GM18508 (cell line): ENCODE data around the gene SMAD3.

ENCODE experiments used
- ATAC-seq: cut with Tn5 transposase; IDR thresholded peaks from one replicate; pipeline ENCODE4 v1.9.1; 2021; ENCODE audit warnings: moderate number of reproducible peaks; ENCODE audit not compliant: insufficient read depth, unreplicated experiment

SMAD3 gene

DNA sequence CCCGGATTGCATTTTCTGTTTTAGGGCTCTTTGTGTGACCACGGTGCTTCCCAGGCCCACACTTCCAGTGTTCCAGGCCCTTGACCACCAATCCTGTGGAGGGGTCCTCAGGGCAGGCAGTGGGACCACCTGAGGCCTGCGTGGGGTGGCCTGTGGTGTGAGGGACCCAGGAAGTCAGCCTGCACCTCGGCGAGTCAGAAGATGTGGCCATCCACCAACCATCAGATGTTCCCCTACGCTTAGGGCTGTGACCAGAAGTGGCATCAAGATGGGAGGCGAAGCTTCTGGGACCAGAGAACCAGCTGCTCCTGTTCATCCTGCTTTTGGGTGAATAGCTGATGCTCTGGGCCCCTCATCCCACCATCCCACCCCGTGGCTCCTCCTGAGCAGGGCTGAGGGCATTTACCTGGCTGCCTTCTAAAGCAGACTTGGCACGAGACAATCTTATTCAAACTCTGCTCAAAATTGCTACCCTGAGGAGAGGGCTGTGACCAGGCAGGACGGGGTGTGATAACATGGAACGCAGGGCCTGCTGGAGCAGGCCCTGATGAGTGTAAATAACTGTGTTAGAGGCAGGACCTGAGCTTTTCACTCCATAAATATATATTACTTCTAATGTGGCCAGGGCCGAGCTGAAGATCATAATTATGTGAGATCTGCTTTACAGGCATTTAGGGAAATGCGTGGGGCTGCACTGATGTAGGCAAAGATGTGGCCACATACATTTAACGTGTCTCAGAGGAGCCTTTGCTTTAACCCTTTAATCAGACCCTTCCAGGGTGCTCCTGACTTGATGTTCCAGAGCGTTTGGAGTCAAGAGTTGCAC is 28.8 kb downstream of the SMAD3 start:
- no peak for ATAC-seq

DNA sequence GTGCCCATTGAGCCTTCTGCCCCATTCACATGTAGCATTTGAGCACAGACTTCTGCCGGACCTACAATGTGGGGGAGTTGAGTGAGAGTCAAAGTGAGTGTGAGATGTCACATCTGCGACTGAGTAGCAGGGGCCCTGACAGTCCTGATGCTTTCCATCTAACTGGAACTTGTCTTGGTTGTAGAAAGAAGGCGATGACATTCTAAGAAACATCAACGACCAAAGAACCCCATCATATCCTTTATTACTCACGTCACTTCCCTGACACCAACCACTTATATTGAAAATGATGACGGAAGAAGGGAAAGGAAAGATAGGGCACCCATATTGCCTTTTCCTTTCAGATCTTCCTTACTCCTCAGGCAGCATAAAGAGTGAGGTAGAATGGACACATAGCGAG is 30.5 kb downstream of the SMAD3 start:
- no peak for ATAC-seq

DNA sequence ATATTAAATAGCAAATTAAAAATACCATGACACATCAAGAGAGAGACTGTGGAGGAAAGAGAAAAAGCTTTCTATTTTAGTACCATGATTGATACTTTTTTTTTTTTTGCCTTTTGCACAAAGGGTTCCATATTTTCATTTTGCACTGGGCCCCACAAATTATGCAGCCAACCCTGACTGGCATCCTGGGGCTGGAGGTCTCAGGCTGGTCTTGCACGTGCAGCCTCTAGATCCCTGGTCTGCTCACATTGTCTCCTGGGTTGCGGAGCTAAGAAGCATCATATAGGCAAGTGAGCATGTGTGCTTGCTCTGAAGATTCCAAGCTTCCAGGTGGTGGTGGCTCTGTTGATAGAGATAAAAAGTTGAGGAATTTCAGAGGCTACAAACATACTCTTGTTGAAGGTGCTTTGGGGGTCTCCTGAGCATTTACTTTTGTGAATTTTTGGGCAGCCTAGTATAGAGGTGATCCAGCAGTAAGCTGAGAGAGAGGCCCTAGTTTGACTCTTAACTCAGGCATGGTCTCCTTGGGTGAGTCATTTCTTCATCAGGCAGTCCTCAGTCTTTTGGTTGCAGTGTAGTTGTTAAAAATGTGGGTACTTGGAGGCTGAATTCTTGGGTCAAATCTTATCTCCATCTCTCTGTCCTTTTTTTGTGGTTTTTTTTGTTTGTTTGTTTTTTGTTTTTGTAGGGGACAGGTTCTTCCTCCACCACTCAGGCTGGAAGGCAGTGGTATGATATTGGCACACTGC is 31.3 kb downstream of the SMAD3 start:
- no peak for ATAC-seq

DNA sequence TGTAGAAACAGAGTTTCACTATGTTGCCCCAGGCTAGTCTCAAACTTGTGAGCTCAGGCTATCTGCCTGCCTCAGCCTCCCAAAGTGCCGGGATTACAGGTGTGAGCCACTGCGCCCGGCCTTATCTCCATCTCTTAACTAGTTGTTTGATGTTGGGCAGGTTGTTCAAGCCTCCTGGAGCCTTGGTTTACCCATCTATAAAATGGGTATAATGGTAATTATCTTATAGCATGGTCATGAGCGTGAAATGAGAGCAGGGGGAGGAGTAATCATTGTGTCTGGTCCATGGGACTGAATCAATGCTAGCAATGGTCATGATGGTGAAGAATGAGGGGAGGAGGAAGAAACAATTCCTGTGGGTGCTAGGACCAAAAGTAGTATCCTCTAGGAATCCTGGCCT is 32.0 kb downstream of the SMAD3 start:
- ATAC-seq = no peak

DNA sequence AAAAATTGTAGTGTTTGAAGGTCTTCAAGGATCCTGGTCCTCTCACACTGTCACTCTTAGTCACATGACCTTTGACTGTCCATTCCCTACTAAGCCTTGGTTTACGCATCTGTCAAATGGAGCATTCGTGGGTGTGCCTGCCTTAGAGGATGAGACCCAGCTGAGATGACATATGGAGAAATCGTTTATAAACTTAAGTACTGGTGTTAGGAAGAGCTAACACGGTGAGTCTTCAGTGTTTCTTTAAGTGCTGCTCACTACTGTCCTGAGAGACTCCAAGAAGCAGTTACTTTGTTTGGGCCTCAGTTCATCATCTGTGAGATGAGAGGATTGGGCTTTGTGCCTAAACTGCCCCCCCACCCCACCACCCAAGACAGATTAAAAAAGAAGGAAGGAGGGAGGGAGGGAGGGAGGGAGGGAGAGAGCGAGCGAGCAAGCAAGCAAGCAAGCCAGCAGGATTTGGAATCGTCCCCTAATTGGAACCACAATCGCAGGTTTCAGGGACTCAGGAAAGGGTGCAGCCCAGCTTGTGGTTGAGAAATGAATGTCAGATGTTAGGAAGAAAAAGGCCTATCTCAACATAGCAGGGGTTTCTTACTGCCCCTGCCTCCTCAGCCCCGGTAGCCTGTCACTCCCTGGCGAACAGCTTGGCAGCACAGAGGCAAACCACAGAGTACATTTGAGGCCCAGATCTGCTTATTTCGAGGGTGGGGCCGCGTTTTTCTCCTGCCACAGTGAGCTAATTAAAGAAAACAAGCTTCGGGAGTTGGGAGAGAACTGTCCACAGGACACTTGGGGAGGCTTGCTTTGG is 32.7 kb downstream of the SMAD3 start:
- no peak for ATAC-seq

GRCh38 chr15:67098768-67099282 is 33.4 kb downstream of the SMAD3 start:
- no peak for ATAC-seq

GRCh38 chr15:67100124-67100791 is 34.9 kb downstream of the SMAD3 start:
- ATAC-seq = no peak

DNA sequence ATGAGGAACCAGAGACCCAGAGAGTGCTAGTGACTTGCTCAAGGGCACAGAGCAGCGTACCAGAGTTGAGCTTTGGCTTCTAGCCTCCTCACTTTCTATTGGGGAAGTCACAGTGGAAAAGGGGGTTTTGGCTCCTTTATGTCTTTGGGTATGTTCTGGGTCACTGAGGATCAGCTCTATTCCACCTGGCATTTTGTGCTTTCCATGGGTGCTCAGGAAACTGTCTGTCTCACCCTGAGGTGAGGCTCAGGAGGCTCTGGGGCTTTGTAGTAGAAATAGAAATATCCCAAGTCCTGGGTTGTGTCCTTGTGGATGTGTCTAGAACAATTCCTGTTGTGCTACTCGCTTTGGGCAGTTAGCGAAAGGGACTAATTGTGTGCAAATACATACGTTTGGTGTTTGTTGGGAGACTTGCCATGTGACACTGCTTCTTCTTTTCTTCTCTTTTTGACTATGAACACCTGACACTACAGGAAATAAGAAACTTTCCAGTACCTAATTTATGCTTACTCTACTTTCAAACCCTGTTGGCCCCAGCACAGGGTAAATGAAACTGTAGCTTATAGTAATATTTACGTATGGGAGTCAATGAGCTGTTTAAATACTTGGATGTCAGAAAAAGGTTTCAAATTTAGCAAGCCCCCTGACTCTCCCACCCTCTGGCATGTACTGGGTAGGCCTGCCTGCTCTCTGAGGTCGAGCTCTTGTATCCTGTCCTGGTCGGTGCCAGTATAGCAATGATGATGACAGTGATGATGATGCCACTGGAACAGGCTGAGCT is 35.6 kb downstream of the SMAD3 start:
- peak; percentile 56 for ATAC-seq

DNA sequence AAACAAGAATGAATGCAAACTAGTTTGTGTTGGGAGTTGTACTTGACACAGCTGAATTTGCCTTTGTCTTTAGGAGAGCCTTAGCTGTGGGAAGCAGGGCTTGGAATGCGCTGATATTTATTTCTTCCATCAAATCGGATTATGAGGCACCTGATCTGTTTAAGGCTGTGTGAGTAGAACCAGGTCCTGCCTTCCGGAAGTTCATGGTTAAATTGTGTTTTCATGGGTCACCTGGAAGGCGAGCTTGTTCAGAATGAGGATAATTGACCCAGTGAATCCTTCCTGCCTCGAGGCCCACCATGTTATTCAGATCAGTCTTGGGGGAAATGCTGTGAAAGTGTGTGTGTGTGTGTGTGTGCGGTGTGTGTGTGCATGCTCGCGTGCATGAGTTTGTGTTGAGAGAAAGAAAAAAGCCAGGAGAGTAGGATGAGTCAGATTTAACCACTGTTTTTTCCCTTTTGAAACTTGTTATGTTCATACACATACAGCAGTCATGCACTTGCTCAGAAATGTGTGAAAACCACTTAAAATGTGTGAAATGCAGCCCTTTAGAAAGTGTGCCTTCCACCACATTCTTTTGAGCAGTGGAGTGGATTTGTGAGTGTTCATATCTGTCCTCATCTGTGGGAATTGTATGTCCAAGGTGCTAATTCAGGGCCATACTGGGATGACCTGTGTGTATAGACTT is 36.7 kb downstream of the SMAD3 start:
- peak; percentile 36 for ATAC-seq

- no peak for ATAC-seq
Observed at GRCh38 chr15:67102599-67102929, 37.2 kb downstream of the SMAD3 start.

DNA sequence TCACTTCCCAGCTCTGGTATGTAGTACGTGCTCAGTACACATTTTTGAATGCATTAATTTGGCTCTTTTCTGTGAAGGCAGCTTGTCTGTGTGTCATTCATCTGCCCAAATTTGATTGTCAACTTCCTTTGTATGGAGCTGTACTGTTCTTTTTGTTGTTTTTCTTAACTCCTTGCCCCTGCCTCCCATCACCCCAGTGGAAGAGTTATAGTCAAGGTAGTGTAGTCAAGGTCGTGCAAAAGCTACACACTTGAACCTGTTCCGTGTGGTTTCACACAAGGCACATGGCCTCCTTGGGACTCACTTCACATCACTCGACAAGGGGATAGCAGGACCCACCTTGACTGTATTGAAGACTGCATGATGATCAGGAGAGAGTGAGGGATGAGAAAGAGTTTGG is 37.6 kb downstream of the SMAD3 start:
- no peak for ATAC-seq

DNA sequence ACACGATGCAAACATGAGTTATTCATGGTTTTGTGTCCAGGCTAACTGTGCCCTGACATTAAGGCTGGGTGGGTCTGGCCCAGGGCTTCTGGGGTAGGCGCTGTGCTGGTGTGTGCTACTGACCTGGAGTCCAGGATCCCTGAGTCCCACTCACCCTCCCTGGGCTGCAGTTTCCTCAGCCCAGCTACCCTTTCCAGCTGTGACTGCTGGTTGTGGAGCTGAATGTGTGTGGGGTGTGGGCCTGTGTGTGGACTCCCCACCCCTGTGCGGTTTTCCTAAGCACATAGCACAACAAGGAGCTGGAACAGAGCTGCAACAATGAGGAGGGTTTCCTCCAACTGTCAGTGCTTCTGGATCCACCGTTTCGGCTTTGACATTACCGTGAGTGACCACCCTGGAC is 38.0 kb downstream of the SMAD3 start:
- no peak for ATAC-seq

GRCh38 chr15:67103869-67104268 is 38.5 kb downstream of the SMAD3 start:
- ATAC-seq = no peak

DNA sequence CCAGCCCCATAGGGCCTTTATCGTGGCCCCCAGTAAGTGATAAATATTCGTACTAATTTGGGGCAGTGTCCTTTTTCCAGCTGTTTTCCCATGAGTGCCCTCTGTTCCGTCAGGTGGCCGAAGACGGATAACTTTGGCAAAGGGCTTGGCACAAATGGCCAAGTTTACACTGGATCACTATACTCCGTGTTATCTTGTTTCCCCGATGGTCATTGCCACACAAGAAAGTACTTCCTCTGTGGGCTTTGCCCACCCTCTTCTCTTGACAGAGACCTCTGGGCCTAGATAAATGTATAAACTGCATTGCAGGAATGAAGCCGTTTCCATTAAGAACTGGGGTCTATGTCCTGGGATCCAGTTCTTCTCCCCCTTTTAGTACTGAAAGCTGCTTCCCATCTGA is 39.1 kb downstream of the SMAD3 start:
- ATAC-seq = no peak

DNA sequence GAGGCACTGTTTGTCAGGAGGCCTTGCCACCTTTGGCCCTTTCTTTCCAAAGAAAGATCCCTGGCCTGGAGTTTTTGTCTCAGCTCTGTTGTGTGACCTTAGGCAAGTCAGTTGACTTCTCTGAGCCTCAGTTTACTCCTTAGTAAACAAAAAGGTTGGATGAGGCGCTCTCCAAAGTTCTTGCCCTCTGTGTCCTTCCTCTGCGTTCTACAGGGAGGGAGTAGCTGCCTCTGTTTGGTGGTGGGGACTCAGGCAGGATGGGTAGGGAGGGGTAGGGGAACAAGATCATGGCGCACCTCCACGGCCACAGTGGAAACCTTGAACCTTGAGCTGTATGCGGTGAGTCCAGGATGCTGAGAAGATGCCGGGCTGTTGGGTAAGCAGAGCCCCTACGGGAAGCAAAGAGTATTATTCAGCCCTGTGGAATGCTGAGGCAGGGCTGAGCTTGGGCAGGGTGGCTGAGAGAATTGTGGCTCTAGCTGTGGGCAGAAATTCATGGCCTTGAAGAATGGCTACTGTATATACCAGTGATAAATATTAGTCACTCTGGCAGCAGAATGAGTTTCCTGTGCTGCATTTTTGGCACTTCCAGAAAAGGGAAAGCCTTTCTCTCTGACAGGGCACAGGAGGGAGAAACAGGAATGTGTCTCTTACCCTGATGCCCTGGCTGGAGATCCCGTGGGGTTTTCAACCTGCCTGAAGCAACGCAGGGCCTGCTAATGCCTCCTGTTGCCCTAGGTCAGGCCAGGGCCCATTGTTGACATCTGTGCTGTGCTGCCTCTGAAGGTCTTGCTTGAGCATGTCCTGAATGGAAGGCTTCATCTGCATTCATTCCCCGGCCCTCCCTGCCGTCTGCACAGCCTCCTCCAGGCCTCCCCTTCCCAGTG is 39.9 kb downstream of the SMAD3 start:
- ATAC-seq = no peak

DNA sequence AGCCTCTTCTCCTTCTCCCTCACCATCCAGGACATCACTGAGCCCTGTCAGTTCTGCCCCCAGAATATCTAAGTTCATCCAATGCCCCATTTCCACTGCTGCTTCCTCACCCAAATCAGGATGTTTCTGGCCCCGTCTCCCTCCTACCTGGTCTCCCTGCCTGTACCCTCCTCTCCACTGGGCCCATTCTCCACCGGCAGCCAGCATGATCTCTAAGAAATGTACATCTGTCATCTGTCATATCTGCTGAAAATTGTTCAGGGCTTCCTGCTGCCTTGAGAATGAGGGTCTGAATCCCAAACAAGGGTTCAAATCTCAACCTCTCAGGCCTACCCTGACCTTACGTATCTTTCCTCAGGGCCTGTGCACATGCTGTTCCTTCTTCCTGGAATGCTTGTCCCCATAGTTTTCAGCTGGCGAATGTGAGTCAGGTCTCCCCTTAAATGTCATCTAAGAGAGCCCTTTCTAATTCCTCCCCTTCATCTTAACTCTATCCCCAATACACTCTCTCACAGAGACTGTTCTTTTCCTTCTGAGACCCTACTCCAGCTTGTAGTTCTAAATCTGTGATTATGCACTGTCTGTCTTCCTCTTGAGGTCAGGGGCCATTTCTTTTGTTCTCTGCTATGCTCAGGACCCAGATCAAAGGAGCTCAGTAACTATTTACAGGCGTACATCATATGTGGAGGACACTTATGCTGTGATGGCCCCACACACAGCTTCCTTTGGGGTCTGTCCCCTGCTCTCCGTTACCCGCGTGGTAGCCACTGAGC is 40.8 kb downstream of the SMAD3 start:
- ATAC-seq = no peak

DNA sequence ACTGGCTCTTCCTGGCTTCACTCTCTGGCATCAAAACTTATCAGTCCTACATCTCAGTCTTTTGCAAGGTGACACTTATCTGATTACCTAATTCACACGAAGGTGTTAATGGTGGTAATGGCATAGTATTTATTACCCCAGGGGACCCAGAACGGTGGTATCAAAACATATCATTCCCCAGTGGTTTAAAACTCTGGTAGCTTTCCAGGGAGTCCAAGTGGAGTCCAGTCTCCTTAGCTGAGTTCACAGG is 41.3 kb downstream of the SMAD3 start:
- no peak for ATAC-seq
